ENCODE measurements around the gene BMI1. TPM values are rescaled to one million over a fixed set of nuclear protein-coding genes. Genes with fewer than 3 reads are reported as not detected.

The BMI1 gene
- total RNA-seq, 1 donor from 2014 or later, result 59.1 TPM

DNA sequence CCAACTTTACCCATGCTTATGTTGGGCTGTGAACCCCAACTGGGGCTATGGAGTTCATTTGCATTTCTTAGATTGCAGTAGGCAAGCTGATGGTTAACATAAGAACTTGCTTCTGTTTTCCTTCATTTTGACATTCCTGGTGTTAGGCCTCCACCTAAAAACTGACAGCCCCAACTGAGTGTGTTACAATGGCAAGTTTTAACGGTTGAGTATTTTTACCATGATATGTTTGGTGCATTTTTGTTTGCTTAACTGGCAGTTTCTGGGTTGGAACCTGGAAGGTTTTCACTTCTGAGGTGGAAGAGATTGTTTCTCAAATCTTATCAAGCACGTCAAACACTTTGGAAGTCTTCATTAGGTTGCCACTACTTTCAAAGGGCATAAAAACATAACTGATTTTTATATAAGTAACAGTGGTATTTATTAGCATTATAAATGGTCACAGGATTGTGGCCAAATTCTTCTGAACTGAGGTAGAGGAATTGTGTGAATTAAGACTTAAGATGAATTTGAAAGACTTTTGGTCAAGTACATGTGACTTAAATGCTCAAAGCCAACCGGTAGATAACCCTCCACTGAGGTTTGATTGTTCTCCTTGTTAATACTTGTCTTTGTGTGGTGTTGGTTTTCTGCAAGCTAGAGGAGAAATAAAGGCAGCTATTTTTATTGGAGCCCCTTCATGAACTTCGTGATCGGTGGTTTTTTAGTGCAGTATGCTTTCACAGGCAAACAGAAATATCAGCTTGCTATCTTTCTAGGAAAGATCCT is 2.8 kb downstream of the BMI1 start:
- Histone ChIP-seq H3K27me3 (peaks cover 82% of the 10 kb centered on the region), H3K4me1 (peaks cover 17% of the 10 kb centered on the region), H3F3A (ENCODE audit: low read depth) (peaks cover 50% of the 10 kb centered on the region), H3K9me3 (ENCODE audit: low read depth) (no peaks in the 10 kb centered on the region), H3K36me3 (no peaks in the 10 kb centered on the region), H3K4me2 (no peak overlapping the region), H2AFZ (replicated peaks) (no peak overlapping the region), H3K4me3 (no peak overlapping the region), H3K79me2 (ENCODE audit: low read depth) (peaks cover 32% of the 10 kb centered on the region), H4K20me1 (ENCODE audit: low read depth) (peaks cover 57% of the 10 kb centered on the region), H3K9ac (no peak overlapping the region), H3K27ac (no peak overlapping the region)
- TF ChIP-seq, protein P1, sequence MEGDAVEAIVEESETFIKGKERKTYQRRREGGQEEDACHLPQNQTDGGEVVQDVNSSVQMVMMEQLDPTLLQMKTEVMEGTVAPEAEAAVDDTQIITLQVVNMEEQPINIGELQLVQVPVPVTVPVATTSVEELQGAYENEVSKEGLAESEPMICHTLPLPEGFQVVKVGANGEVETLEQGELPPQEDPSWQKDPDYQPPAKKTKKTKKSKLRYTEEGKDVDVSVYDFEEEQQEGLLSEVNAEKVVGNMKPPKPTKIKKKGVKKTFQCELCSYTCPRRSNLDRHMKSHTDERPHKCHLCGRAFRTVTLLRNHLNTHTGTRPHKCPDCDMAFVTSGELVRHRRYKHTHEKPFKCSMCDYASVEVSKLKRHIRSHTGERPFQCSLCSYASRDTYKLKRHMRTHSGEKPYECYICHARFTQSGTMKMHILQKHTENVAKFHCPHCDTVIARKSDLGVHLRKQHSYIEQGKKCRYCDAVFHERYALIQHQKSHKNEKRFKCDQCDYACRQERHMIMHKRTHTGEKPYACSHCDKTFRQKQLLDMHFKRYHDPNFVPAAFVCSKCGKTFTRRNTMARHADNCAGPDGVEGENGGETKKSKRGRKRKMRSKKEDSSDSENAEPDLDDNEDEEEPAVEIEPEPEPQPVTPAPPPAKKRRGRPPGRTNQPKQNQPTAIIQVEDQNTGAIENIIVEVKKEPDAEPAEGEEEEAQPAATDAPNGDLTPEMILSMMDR (IDR thresholded peaks at IDR 0.05), result no peak
- TF ChIP-seq EZH2 (IDR thresholded peaks at IDR 0.05) (no peak), EZH2phosphoT487 (IDR thresholded peaks at IDR 0.05) (no peak)
- Mint-ChIP-seq H3K27me3 (ENCODE audit: insufficient read depth, low read depth) (peaks cover 33% of the 10 kb centered on the region), H3K27ac (no peak overlapping the region), H3K4me3 (peak overlapping the region; percentile 98), H3K9me3 (peaks cover 6% of the 10 kb centered on the region), H3K4me1 (peaks cover 51% of the 10 kb centered on the region), H3K36me3 (peaks cover 10% of the 10 kb centered on the region)
- no peak for DNase-seq (ENCODE audit: low spot score)

DNA sequence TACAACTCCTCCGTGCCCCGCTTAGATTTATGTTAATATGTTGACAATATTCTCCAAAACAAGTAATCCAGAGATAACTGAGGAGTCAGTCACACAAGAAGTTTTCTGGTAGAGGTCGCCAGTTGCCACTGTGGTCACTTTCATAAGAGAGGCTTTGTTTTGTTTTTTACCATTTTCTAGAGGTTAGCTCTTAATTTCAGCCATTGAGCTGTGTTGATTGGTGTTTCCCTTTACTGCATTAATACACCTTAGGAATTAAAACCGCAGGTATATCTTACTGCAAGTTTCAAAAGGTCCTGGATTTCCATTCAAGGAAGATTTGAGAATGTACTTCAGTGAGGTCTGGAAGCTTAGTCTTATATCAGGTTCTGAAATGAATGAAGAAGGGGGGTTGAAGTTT is 3.5 kb downstream of the BMI1 start:
- DNase-seq (ENCODE audit: low spot score), result no peak
- Histone ChIP-seq H2AFZ (replicated peaks) (no peak overlapping the region), H4K20me1 (ENCODE audit: low read depth) (peaks cover 57% of the 10 kb centered on the region), H3K9ac (no peak overlapping the region), H3K4me1 (peaks cover 17% of the 10 kb centered on the region), H3K27me3 (peaks cover 80% of the 10 kb centered on the region), H3K27ac (no peak overlapping the region), H3K9me3 (ENCODE audit: low read depth) (no peaks in the 10 kb centered on the region), H3K4me3 (no peak overlapping the region), H3K4me2 (peak overlapping the region; percentile 90), H3F3A (ENCODE audit: low read depth) (peaks cover 47% of the 10 kb centered on the region), H3K79me2 (ENCODE audit: low read depth) (peaks cover 32% of the 10 kb centered on the region), H3K36me3 (no peaks in the 10 kb centered on the region)
- peaks cover 6% of the 10 kb centered on the region for H3K9me3 Mint-ChIP-seq
- peaks cover 14% of the 10 kb centered on the region for H3K36me3 Mint-ChIP-seq
- peaks cover 27% of the 10 kb centered on the region for H3K27me3 Mint-ChIP-seq (ENCODE audit: insufficient read depth, low read depth)
- no peak overlapping the region for H3K27ac Mint-ChIP-seq
- TF ChIP-seq EZH2 (IDR thresholded peaks at IDR 0.05), result peak; percentile 68
- TF ChIP-seq EZH2phosphoT487 (IDR thresholded peaks at IDR 0.05), result no peak
- peak overlapping the region; percentile 98 for H3K4me3 Mint-ChIP-seq
- peaks cover 48% of the 10 kb centered on the region for H3K4me1 Mint-ChIP-seq

DNA sequence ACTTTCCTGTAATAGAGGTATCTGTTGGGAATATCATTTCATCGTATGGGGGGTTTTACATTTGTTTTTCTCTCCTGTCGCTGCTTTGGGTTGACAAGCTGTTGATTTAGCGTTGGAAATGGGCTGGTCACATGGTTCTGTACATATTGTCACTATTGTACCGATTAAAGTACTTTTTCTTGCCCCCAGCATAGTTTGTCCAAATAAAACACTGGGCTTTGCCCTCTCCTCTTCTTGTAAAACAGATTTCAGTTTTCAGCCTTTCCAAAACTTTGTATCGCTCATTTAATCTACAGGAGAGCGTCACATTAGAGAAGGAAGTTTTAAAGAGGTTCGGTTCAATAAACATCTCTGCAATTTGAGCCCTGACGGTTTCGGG is 4.0 kb downstream of the BMI1 start:
- H3F3A ChIP-seq (ENCODE audit: low read depth), result peaks cover 43% of the 10 kb centered on the region
- peak overlapping the region; percentile 44 for H3K4me3 ChIP-seq
- no peaks in the 10 kb centered on the region for H3K36me3 ChIP-seq
- peaks cover 44% of the 10 kb centered on the region for H3K4me1 Mint-ChIP-seq
- TF ChIP-seq EZH2 (IDR thresholded peaks at IDR 0.05) (peak; percentile 45), EZH2phosphoT487 (IDR thresholded peaks at IDR 0.05) (no peak)
- TF ChIP-seq, protein P1 (IDR thresholded peaks at IDR 0.05), result no peak
- peak overlapping the region; percentile 98 for H3K4me3 Mint-ChIP-seq
- H3K27me3 Mint-ChIP-seq (ENCODE audit: insufficient read depth, low read depth), result peaks cover 24% of the 10 kb centered on the region
- H2AFZ ChIP-seq (replicated peaks), result no peak overlapping the region
- H3K4me1 ChIP-seq, result peaks cover 17% of the 10 kb centered on the region
- no peak for DNase-seq (ENCODE audit: low spot score)
- no peaks in the 10 kb centered on the region for H3K9me3 ChIP-seq (ENCODE audit: low read depth)
- no peak overlapping the region for H3K27ac ChIP-seq
- H4K20me1 ChIP-seq (ENCODE audit: low read depth), result peaks cover 55% of the 10 kb centered on the region
- peaks cover 19% of the 10 kb centered on the region for H3K36me3 Mint-ChIP-seq
- no peak overlapping the region for H3K27ac Mint-ChIP-seq
- peaks cover 32% of the 10 kb centered on the region for H3K79me2 ChIP-seq (ENCODE audit: low read depth)
- H3K9ac ChIP-seq, result no peak overlapping the region
- peaks cover 6% of the 10 kb centered on the region for H3K9me3 Mint-ChIP-seq
- peaks cover 80% of the 10 kb centered on the region for H3K27me3 ChIP-seq
- H3K4me2 ChIP-seq, result peak overlapping the region; percentile 90
